GM19463 (cell line): ENCODE measurements around the gene SBNO1.
"Not testable (repeated sequence)": the region's sequence is repeated elsewhere in the genome, so short reads cannot be mapped to it uniquely, and the experiment has no call there.

Experiments
- ATAC-seq: cut with Tn5 transposase; IDR thresholded peaks from one replicate; pipeline ENCODE4 v1.9.1; 2021; ENCODE audit warnings: mild to moderate bottlenecking, moderate library complexity; ENCODE audit not compliant: unreplicated experiment

Gene SBNO1

DNA sequence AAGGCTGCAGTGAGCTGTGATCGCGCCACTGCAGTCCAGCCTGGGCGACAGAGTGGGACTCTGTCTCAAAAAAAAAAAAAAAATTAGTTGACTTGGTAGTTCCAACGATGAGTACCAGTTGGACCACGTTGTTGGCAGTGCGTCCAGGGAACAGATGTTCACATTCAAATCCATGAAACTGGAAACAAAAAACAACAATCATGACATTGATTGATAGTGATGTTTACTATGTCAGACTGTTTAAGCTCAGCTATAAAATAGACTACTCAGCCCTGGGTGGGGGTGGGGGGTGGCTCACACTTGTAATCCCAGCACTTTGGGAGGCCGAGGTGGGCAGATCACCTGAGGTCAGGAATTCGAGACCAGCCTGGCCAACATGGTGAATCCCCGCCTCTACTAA is 112.3 kb downstream of the SBNO1 start:
- not testable (repeated sequence) for ATAC-seq

DNA sequence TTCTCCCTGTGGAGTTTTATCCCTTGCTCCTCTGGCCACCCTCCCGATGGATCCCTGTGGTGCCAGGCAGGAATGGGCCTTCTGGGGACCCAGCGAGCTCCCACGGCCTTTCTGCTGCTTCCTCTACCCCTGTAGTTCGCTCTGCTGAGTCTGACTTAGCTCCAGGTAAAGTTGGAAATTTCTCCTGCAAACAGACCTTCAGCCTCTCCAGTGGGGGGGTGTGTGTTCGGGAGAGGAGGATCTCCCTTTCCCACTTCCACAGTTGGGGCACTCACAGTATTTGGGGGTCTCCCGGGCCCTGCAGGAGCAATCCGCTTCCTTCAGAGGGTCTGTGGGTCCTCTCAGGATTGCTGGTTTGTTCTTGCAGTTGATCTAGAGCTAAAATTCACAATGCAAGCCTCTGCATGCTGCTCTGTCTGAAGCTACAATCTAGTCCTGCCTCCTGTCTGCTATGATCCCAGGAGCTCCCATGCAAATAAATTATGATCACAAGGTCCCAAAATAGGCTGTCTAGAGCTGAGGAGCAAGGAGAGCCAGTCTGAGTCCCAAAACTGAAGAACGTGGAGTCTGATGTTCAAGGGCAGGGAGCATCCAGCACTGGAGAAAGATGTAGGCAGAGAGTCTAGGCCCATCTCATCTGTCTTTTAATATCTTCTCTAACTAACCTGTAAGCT is 113.1 kb downstream of the SBNO1 start:
- no peak for ATAC-seq

DNA sequence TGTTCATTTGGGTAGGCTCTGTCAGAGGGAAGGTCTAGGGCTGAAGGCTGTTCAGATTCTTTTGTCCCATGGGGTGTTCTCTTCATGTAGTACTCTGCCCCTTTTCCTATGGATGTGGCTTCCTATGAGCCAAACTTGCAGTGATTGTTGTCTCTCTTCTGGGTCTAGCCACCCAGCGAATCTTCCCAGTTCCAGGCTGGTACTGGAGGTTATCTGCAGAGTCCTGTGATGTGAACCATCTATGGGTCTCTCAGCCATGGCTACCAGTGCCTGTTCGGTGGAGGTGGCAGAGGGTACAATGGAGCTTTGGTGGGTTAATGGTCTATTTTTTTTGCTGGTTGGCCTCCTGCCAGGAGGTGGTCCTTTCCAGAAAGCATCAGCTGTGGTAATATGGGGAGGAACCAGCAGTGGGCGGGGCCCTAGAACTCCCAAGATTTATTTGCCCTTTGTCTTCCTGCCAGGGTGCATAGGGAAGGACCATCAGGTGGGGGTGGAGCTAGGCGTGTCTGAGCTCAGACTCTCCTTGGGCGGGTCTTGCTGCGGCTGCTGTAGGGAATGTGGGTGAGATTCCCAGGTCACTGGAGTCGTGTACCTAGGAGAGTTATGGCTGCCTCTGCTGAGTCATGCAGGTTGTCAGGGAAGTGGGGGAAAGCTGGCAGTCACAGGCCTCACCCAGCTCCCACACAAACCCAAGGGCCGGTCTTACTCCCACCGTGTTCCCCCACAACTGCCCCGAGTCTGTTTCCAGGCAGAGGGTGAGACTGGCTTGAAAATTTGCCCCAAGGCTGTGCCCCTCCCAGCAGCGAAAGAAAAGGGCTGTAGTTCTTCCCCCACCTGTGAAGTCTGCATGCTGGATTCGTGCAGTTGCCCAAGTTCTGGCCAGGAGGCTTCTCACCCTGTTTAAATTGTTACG is 113.9 kb downstream of the SBNO1 start:
- no peak for ATAC-seq

DNA sequence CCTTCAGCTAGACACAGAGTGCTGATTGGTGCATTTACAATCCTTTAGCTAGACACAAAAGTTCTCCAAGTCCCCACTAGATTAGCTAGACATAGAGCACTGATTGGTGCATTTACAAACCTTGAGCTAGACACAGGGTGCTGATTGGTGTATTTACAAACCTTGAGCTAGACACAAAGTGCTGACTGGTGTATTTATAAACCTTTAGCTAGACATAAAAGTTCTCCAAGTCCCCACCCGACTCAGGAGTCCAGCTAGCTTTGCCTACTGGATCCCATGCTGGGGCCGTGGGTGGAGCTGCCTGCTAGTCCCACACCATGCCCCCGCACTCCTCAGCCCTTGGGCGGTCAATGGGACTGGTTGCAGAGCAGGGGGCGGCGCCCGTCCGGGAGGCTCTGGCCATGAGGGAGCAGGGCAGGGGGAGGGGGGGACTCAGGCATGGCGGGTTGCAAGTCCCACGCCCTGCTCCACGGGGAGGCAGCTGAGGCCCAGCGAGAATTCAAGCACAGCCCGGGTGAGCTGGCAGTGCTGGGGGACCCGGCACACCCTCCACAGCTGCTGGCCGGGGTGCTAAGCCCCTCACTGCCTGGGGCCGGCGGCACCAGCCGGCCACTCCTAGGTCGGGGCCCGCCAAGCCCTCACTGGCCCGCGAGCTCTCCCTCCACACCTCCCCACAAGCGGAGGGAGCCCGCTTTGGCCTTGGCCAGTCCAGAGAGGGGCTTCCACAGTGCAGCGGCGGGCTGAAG is 115.5 kb downstream of the SBNO1 start:
- not testable (repeated sequence) for ATAC-seq

DNA sequence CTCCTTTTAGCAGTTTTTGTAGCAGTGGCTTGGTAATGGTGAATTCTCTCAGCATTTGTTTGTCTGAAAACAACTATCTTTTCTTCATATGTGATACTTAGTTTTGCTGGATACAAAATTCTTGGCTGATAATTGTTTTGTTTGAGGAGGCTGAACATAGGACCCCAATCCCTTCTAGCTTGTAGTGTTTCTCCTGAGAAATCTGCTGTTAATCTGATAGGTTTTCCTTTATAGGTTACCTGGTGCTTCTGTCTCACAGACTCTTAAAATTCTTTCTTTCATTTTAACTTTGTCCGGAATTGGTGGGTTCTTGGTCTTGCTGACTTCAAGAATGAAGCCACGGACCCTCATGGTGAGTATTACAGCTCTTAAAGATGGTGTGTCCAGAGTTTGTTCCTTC is 116.5 kb downstream of the SBNO1 start:
- ATAC-seq: not testable (repeated sequence)

DNA sequence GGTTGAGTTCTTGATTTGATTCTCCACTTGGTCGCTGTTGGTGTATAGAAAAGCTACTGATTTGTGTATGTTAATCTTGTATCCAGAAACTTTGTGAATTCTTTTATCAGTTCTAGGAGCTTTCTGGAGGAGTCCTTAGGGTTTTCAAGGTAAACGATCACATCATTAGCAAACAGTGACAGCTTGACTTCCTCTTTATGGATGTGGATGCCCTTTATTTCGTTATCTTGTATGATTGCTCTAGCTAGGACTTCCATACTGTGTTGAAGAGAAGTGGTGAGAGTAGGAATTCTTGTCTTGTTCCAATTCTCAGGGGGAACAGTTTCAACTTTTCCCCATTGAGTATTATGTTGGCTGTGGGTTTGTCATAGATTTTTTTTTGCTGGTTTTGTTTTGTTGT is 119.0 kb downstream of the SBNO1 start:
- ATAC-seq: no peak

DNA sequence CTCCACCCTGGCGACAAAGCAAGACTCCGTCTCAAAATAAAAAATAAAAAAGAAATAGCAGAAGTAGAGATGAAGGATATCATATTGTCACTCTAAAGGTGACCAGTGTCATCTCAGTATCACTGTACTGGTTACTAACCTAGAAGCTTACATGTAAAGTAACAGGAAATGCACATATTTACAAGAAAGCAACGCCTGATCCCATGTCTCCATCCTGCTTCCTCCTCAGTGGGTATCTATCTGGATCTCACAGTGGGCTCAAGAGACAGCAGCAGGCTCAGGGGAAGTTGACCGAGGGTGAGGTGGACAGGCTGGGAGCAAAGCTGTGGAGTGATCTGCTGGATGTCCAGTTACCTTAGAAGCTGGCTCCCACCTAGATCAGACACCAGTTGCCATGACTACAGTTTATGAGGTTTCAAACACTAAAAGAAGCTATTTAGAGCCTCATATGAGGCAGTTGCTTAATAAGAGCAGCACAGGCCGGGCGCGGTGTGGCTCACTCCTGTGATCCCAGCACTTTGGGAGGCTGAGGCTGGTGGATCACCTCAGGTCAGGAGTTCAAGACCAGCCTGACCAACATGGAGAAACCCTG is 120.9 kb downstream of the SBNO1 start:
- ATAC-seq: no peak

DNA sequence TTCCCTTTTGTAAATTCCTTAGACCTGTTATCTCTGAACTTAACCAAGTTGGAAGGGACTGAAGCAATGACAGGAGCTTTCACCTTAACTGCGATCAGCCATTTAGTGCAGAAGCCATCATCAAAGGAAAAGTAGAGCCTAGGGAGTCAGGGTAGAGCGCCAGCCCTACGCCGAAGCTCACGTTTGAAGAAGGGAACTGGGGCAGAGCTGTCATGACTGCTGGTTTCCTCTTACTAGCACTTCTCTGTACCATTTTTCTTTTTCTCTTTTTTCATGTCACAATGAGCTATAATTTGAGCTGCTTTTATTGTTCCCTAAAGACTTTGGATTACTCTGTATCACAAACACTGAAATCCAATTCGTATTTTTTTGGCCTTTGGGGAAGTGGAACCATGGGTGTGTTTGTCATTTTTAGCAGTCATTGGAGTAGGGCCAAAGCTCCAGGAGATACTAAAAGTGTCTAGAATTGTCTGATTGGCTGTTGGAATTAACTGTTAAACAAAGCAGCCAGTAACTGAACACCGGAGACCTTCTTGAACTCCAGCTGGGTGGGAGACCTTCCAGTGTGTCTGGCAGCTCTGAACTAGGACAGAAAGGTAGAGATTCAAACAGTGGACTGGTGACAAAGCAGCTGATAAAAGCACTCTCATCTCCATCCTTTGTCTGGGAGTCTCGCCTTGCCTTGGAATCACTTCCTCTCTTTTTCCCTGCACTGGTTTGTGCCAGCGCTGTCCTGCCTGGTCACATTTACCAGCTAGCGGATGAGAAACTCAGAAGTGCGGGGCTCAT is 122.3 kb downstream of the SBNO1 start:
- no peak for ATAC-seq
